Myocyte (in vitro differentiated cells): ENCODE data around the gene ST6GALNAC6. TPM values are rescaled to one million over a fixed set of nuclear protein-coding genes. Genes with fewer than 3 reads are reported as not detected.

Source experiments
- DNase-seq: peaks from one replicate; pipeline ENCODE4 v3.0.0-alpha.2; 2012; ENCODE audit warnings: low read depth
- total RNA-seq: library from RNA; depleted of rRNA; stranded (reverse); fragments of >200 nt; gene quantifications from 2 replicates; pipeline ENCODE4 v1.2.3, GENCODE V29; 2014

The ST6GALNAC6 gene
- total RNA-seq, 1 donor from 2014 or later: 121 TPM

- no peak for DNase-seq
These were observed 34.8 kb upstream of the ST6GALNAC6 start for GRCh38 chr9:127934248-127934647.

GRCh38 chr9:127931092-127931881, 31.9 kb upstream of the ST6GALNAC6 start:
- peak; percentile 62 for DNase-seq

- peak; percentile 87 for DNase-seq
These were observed 31.1 kb upstream of the ST6GALNAC6 start, which contains the start of gene PIP5KL1 for GRCh38 chr9:127930231-127931091. TSS of gene PIP5KL1 (minus strand) at chr9:127930777. CDS start at chr9:127930752, 25 bp downstream.

GRCh38 chr9:127929625-127929979, 30.2 kb upstream of the ST6GALNAC6 start:
- DNase-seq: no peak

- DNase-seq: no peak
These were observed 29.5 kb upstream of the ST6GALNAC6 start for GRCh38 chr9:127928676-127929624.

- no peak for DNase-seq
These were observed 28.7 kb upstream of the ST6GALNAC6 start for GRCh38 chr9:127927988-127928675.

GRCh38 chr9:127927201-127927987, 28.0 kb upstream of the ST6GALNAC6 start:
- DNase-seq: no peak

- no peak for DNase-seq
These were observed 27.4 kb upstream of the ST6GALNAC6 start for GRCh38 chr9:127926906-127927200.

GRCh38 chr9:127925959-127926905, 26.8 kb upstream of the ST6GALNAC6 start:
- no peak for DNase-seq

- DNase-seq: no peak
These were observed 25.5 kb upstream of the ST6GALNAC6 start for GRCh38 chr9:127924736-127925444.

GRCh38 chr9:127923771-127924170, 24.4 kb upstream of the ST6GALNAC6 start:
- DNase-seq: peak; percentile 78

GRCh38 chr9:127923046-127923445, 23.6 kb upstream of the ST6GALNAC6 start:
- no peak for DNase-seq

GRCh38 chr9:127921557-127922120, 22.2 kb upstream of the ST6GALNAC6 start:
- DNase-seq: peak; percentile 52

- DNase-seq: no peak
These were observed 21.4 kb upstream of the ST6GALNAC6 start for GRCh38 chr9:127920794-127921193.

GRCh38 chr9:127919253-127919815, 19.9 kb upstream of the ST6GALNAC6 start:
- peak; percentile 94 for DNase-seq

GRCh38 chr9:127918183-127919107, 19.0 kb upstream of the ST6GALNAC6 start:
- DNase-seq: no peak
